Anterior cingulate cortex (tissue), 58 donors: ENCODE data around the gene HMG20B.
A peak's percentile ranks its signal among the peaks of the same experiment; 100 is the strongest.

Experiments used
- DNase-seq, 58 donors: peaks; one replicate each; lab custom pipeline; 2025; lab: John Stamatoyannopoulos, UW

Gene HMG20B

DNA sequence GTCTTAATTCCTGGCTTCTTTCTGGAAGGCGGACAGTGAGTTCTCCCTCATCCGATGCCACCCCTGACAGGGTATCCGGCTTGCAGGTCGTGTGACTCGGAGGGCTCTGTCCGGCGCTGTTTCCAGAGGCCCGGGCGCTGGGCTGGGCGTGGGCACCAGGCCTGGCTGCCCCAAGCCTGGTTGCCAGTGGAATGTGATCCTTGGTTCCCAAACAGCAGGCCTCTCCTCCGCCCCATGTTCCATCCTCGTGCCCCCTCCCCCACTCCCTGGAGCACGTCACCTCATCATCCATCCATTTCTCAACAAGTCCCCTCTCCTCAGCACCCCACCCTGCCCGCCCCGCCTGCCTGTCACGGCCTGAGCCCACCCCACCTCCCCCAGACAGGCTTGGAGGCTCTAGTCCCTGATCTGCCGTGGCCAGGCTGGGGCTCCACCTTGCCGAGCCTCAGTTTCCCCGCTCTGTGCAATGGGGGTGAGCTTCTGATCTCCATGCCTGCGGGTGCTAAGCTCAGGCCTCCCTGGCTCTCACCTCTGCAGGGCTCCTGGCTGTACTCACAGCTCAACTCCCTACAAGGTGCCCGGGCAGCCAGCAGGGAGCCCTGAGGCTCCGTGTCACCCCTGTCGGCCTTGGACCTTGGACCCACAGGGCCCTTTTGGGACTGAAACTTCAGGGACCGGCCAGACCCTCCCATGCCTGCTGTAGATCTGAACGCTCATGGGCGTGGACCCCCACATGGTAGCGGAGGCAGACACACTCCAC lies 31.7 kb downstream of the HMG20B start:
- DNase-seq: no peak

DNA sequence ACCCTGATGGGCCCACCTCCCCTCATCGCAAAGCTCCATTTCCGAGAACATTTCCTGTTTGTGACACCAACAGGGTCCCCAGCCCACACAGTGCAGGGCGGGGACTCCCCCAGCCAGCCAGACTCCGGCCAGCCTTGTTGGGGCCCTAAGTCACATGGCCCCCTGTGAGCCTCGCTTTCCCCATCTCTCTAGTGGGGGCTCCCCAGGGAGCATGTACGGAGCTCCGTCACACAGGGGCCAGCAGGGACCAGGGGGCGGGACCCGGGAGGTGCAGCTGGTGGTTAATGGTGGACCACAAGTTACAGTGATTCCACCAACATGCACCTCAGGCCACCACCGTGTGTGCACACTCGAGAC lies 32.2 kb downstream of the HMG20B start:
- no peak for DNase-seq

DNA sequence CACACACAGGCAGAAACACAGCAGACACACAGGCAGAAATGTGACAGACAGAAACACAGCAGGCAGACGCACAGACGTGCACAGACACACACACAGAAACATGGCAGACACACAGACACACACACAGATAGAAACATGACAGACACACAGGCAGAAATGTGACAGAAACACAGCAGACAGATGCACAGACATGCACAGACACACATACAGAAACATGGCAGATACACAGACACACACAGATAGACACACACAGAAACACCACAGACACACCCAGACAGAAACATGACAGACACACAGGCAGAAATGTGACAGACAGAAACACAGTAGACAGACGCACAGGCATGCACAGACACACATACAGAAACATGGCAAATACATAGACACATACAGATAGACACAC lies 32.6 kb downstream of the HMG20B start:
- no peak for DNase-seq

DNA sequence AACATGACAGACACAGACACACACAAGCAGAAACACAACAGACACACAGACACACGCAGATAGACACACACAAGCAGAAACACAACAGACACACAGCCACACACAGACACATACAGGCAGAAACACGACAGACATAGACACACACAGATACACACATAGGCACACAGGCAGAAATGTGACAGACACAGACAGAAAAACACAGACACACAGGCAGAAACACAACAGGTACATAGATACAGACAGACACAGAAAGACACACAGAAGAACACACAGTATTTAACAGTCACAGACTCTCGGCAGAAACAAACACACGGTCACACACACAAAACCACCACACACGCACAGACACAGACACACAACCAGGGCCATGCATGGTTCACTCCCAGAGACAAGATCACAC lies 33.0 kb downstream of the HMG20B start:
- no peak for DNase-seq

DNA sequence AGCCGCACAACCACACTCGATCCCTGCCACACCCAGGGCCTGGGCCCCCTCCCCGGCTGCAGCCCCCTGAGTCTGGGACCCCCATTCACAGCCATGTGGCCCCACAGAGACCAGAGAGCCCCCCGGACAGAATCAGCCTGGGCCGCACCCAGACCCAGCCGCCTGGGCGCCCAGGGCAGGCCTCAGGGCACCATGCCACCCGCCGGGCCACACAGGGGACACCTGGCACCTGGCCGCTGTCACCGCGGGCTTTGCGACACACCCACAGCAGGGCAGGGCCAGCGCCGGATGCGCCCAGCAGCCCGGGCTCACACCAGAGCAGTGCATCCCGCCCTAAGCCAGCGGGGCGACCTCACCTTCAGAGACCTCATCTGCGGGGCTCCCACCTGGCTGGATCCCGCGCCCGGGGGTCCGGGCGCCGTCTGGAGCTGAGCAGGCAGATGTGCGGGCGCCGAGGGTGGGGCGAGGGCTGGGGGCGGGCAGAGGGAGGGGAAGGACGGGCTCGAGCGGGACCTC lies 33.5 kb downstream of the HMG20B start:
- no peak for DNase-seq

DNA sequence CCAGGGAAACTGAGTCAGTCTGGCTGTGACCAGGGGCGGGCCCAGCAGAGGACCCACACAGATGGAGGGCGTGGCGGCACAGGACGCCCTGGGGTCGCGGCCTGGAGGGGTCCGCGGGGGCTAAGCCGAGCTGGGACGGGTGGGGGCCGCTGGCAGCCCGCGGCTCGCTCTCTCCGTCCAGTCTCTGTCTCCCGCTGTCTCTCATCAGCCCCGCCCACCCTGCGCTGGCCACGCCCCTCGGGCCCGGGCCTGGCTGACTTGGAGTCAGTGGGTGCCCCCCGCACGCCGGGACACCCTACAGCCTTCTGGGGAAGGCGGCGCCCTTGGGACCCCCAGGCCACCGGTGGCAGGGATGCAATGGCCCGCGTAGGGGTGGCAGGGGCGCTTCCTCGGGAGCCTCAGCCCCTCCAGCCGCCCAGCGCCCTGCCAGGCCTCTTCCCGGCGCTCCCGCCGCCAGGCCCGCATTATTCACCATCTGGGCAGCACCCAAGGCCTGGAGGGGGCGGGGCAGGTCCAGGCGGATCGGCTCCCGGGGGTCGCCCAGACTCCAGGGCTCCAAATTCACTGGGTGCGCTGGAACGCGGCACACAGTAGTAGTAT lies 34.0 kb downstream of the HMG20B start, which contains the start of gene TBXA2R:
TSS of gene TBXA2R (minus strand) at position 186 of the 600 bp plus-strand sequence. CDS start 6,241 bp downstream, outside the sequence.
- peak in 29 of 58 donors; percentile 3 to 60 (median 30) for DNase-seq

DNA sequence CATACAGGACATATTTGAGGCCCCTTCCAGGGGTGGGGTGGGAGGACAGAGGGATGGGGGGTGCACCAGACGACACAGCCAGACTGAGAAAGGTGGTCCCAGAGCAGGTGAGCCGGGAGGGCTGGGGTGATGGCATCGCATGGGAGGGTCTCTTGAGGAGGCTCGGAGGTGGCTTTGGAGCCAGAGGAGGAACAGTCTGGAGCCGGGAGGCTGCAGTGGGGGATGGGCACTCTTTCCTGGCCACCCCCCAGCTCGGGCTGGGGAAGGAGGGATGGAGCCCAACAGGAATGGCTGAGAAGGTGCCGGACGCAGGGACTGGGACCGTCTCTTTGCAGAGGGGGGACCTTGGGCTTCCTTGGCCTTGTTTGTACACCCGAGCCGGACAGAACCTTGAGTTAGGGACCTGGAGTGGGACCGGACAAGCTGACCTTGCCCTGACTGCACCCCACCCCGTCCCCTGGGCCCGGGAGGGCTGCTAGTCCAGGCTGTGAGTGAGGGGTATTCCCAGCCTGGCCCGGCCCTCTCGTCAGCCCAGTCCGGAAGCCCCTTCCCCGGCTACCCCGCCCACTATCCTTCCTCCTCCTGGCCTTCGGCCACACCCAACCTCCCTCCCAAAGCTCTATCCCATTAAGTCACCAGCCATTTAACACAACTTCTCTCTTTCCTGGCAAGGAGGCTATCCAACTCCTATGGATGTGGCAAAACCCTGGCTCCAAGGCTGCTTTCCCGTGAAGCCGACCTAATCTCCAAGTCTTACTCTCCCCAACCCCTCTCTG lies 34.7 kb downstream of the HMG20B start:
- DNase-seq: no peak

DNA sequence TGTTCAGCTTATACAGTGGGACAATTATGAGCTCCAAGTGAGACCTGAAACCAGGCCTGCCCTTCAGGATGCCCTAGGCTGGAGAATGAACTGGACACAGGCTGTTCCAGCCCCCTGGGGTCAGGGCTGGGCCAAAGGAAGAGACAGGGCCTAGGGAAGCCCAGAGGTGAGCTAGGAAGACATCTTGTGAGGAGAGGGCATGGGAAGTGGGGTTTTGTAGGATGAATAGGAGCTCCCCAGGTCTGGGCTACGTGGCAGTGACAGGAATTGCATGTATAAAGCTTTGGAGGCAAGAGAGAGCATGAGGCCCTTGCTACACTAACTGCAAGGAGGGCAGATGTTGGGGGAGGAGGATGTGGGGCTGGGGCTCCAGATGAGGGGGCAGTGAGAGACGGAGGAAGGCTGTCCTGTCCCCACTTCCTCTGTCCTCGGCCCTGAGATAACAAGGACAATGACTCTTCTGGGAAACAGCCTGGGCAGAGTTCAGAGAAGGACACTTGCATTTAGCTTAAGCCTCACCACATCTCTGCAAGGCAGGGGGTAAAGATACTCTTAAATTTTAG lies 35.4 kb downstream of the HMG20B start:
- DNase-seq: no peak

DNA sequence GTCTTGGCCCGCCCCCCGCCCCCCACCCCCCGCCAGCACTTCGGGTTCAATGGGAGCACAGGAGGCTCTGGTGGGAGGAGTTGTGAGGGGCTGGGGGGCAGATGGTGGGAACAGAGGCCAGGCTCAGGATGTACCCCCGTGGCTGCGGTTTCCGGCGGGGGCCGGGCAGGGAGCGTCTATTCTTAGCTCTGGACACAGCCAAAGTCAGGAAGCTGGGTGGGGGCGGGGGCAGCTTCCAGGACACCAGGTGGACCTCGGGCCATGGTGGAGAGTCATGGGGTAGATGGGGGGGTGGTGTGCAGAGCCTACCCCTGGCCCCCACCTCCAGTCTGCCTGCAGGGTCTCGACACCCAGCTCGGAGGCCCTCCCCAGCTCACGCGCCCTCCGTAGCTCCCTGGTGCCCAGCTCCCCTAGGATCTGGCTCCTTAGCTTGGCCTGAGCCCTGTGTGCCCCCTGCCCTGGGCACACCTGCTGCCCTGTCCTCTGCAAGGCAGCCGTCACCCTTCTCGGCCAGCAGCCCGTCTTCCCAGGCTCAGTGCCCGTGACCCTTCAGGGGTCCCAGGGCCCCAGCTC lies 36.1 kb downstream of the HMG20B start:
- no peak for DNase-seq

DNA sequence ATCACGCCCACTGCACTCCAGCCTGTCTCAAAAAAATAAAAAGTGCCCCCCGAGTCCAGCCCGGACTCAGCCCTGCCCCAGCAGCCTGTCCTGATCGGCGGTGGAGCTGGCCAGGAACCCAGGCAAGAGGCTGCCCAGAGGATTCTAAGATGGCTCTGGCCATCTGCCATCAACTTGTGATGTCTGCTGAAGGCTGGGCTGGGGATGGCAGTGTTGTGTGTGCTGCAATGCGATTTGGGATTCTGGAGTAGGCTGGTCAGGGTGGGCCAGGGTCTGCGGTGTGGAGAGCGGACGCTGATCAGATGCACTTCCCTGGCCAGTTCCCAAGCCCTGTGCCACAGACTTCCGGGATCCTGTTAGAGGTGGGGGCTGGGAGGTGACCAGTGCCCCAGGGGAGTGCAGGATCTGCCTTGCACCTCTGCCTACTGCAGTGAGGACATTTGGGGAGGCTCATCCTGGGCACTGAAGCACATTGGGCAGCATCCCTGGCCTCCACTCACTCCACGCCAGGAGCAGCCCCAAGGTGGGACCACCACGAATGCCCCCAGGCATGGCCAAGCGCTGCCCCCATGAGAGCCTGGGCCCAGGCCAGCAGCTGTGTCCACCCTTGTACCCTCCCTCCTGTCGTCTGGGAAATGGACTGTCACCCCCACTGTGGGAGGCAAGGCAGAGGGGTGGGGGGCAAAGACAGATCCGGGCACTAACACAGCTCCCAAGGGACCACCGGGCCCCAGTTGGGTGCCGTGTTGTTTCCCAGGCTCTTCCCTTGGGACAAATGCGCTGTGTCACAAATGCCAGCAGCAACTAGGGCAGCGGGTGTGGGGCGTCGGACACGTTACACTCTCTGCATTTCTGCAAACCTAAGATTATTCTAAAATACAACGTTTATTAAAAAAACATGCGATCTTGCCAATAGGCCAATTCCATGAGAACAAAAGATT lies 37.3 kb downstream of the HMG20B start:
- DNase-seq: peak in 1 of 58 donors; percentile 15

DNA sequence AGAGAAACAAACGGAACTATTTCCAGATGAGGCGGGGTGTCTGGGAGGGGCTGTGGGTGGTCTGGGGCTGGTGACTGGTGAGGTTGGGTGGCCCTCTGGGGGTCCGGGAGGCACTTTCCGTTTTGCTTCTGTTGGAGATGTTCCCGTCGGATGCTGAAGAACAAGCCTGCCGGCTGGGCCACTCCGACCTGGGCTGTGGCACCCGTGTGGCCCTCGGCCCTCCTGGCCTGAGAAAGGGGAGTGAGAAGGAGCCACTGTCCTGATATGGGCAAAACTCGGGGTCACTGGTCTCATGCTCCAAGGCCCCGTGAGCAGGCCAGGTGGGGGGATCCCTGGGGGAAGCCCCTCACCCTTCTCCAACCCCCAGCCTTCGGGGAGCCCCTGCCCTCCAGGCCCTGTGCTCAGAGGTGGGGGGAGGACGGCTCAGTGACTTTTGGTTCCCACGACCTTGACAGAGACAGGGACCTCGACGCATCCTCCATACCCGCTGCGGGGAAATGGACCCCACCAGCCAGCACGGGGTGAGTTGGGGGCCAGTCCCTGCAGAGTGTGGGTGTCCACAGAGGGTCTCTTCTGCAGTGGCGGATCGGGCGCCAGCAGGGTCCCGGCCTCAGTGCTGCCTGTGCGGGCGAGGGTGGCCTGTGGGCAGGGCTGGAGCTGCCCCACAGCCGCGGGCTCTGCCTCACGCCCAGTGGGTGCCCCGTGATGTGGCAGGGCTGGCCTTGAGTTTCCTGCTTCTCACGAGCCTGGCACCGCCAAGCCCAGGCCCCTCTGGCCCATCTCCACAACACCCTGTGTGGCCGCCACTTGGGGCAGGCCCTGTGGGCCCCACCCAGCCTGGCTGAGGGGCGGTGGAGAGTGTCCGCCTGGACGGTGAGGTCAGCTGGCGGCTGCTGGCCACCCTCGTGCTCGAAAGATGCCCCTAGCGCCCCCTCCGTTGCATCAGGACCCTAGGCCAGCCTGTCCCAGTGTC lies 38.3 kb downstream of the HMG20B start:
- no peak for DNase-seq

DNA sequence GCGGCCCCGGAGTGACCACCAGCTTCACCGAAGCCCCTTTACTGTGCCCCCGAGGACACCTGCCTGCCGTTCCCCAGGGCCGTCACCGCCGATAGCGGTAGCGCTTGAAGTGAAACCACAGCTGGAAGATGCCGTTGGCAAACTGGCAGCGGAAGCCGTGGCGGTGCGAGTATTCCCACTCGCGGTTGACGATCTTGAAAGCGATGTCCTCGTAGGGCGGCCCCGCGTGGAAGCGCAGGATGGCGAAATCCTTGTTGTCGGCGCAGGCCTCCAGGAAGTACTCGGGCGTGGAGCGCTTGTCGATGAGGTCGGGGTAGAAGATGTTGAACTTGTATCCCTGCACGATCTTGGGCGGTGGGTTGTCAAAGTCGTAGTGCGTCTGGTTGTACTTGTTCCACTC lies 39.1 kb downstream of the HMG20B start:
- no peak for DNase-seq

DNA sequence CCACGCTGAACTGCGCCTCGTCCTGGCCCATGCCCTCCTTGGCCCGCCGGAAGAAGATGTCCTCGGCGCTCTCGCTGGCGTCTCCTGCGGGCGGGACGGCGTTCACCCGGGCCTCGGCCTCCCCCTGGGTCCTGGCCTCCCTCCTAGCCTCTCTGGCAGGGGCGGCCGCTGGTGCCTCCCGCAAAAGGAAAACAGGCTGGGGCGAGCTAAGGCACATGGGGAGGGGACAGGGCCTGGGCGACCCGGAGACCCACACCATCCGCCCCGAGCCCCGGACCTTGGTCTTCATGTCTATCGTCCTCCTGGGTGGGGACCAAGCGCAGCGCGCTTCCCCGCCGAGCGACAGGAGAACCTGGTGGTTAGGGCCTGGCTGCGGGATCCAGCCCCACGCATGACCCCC lies 39.6 kb downstream of the HMG20B start:
- DNase-seq: no peak

DNA sequence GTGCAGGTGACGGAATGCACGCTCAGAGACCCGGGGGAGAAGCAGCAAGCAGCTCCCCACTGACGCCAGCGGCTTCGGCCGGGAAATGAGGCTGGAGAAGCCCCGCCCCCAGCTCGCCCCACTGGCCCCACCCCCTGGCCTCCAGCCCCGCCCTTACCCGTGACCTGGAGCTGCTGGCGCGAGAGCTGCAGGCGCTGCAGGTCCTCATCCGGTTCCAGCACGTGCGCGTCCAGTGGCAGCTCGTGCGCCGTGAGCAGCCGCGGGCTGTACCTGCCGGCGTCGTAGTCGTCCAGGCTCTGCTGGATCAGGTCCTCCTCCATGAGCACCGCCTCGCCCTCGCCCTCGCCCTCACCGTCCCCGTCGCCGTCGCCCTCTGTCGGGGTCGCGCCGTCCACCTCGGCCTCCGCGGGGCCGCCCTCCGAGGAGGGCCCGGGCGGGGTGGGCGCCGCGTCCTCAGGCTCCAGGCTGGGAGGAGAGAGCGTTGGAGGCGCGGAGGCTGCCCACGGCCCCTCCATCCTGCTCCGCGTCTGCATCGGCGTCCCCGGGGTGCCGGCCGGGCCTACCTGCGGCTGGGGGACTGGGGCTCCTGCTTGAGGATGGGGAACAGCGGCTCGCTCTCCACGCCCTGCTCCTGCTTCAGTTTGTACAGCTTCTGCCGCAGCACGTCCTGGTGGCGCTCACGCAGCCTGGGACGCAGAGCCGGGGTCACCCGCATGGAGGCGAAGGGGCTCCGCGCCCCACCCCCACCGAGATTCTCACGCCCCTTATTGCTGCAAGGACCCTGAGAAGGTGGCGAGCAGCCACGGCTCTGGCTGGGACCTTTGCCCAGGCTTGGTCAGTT lies 40.4 kb downstream of the HMG20B start:
- no peak for DNase-seq

DNA sequence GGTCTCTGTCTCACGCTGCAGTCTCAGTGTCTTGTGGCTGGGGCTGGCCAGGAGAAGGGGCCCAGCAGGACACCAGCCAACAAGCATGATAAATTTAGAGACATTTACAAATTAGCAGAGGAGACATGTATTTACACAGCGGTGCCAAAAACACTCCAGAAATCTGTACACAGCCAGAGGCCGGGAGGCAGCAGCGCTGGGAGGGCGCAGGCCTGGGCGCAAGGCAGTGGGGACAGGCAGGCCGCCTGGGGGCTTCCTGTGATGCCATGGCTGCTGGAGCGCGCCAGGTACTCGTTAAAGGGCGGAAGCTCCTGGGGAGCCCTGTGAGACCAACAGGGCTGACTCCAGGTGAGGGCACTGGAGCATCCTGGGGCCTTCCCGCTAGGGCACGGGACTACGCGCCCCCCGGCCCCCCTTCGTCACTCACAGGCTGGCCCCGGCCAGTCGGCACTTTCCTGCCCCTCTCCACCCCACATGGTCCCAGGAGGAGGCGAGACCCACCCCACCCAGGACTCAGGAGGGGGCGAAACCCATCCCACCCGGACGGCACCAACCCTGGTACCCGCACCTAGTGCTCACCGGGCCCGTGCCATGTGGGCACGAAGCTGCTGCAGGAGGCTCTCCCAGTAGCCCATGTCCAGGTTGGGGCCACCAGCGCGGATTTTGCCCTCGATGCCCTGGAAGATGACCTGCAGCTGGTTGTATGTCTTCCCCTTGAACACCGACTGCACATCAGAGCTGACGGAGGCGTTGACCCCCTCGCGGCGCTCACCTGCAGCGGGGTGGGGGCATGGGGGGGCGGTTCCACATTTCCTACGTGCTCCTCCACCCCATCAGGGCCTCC lies 41.3 kb downstream of the HMG20B start:
- no peak for DNase-seq

DNA sequence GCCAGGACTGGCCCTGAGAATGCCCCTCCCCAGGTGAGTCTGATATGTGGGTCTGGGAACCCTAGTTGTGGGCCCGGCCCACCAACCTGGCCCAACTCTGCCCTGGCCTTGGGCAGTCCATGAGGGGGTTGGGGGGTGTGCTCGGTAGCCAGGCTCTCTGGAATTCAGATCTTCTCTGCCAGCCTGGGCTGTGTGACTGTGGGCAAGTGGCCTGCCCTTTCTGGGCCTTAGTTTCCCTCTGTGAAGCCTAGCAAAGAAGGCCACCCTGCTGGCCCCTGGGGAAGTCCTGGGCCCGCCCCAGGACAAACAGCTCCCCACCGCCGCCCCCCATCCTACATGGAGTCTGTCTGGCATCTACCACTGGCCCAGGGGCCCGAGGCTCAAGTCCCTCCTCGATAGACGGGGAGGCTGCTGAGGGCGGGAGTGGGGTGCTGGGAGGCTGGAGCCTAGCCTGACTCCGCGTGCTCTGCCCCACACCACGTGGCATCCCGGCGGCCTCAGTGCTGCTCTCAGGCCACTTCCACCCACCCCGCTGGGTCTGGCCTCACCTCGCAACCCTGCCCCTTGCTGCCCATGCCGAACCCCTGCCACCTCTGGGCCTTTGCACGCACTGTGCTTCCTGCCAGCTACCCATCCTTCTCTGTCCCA lies 42.2 kb downstream of the HMG20B start:
- DNase-seq: no peak
